Naive thymus-derived CD8-positive, alpha-beta T cell (primary cell): ENCODE results near the gene POU2F1. TPM values are rescaled to one million over a fixed set of nuclear protein-coding genes. Genes with fewer than 3 reads are reported as not detected.
"Not testable (repeated sequence)": the region's sequence is repeated elsewhere in the genome, so short reads cannot be mapped to it uniquely, and the experiment has no call there.

Source experiments
- ATAC-seq, 2 donors: fragments of 150-1000 bp; cut with Tn5 transposase in 1 of 2; sonication (Bioruptor Pico), chemical (Tn5 transposase) in 1 of 2; 1 replicate in 1 of 2; 2 replicates in 1 of 2; pipeline ENCODE4 v1.10.0; 2021; ENCODE audit warnings: mild to moderate bottlenecking in 2 of 2, moderate library complexity in 2 of 2
- POLR2A ChIA-PET: fragments of 350-600 bp; sonication (Branson Sonifier 250); formaldehyde crosslinking; loops from one replicate; lab custom pipeline; 2021; ENCODE audit warnings: antibody characterized with exemption; lab: Charles Lee
- DNase-seq, 10 donors: peaks; one replicate each; pipeline versions ENCODE4 v3.0.0 to v3.0.0-alpha.2; 2020 to 2022
- H3K27ac Mint-ChIP-seq, 10 donors: one replicate each; pipeline ENCODE4 v1.8.0; 2020 to 2022; ENCODE audit warnings: mild to moderate bottlenecking in 10 of 10, mixed read lengths in 10 of 10, moderate library complexity in 4 of 10, inconsistent platforms in 1 of 10
- H3K27me3 Mint-ChIP-seq, 5 donors: one replicate each; pipeline ENCODE4 v1.8.0; 2021 to 2022; ENCODE audit warnings: mixed read lengths in 5 of 5
- H3K36me3 Mint-ChIP-seq, 3 donors: one replicate each; pipeline ENCODE4 v1.8.0; 2020 to 2022; ENCODE audit warnings: mixed read lengths in 3 of 3, mild to moderate bottlenecking in 2 of 3, inconsistent platforms in 1 of 3
- H3K4me1 Mint-ChIP-seq, 4 donors: one replicate each; pipeline ENCODE4 v1.8.0; 2021 to 2022; ENCODE audit warnings: mixed read lengths in 4 of 4
- H3K4me3 Mint-ChIP-seq, 10 donors: one replicate each; pipeline ENCODE4 v1.8.0; 2020 to 2022; ENCODE audit warnings: mild to moderate bottlenecking in 10 of 10, mixed read lengths in 10 of 10, moderate library complexity in 6 of 10, inconsistent platforms in 1 of 10
- H3K9me3 Mint-ChIP-seq, 9 donors: one replicate each; pipeline ENCODE4 v1.8.0; 2020 to 2022; ENCODE audit warnings: mixed read lengths in 9 of 9, mild to moderate bottlenecking in 3 of 9, inconsistent platforms in 1 of 9, moderate library complexity in 1 of 9
- polyA plus RNA-seq, 3 donors: library from polyadenylated mRNA; unstranded; fragments of 300-500 nt; fragmentation: Illumina TruSeq; gene quantifications; one replicate each; pipeline ENCODE4 v1.2.3, GENCODE V29; 2021
- total RNA-seq, 8 experiments: library from RNA in 2 of 8; stranded (reverse) in 2 of 8; gene quantifications; one replicate each; pipeline ENCODE4 v1.2.3 and lab custom pipeline; 2021 to 2026

Gene POU2F1
- total and polyA plus RNA-seq, 5 experiments from 2014 or later, result 5.0 to 22.9 (median 9.8) TPM

GRCh38 chr1:167223144-167224103, 2.7 kb downstream of the POU2F1 start:
- DNase-seq (no peak), ATAC-seq (no peak)
- Mint-ChIP-seq H3K27me3 (peaks cover 0 to 3% (median 0%) of the 10 kb centered on the region in 5 donors), H3K4me3 (peak overlapping the region in 9 of 10 donors; percentile 94 to 100 (median 97)), H3K36me3 (peaks cover 0 to 5% (median 0%) of the 10 kb centered on the region in 3 donors), H3K4me1 (peaks cover 23 to 63% (median 50%) of the 10 kb centered on the region in 4 donors), H3K27ac (peak overlapping the region; percentile 94 to 100 (median 97)), H3K9me3 (no peaks in the 10 kb centered on the region)
- POLR2A ChIA-PET, result interaction anchor here (1.1 to 4.1 kb wide), 4 partner anchors 9 to 491 kb away, joined by 3 to 30 read pairs (median 4); partner anchors contain the start of gene CD247

- DNase-seq, H3K9me3 Mint-ChIP-seq, ATAC-seq, H3K36me3 Mint-ChIP-seq, H3K27me3 Mint-ChIP-seq: not testable (repeated sequence)
- H3K4me1 Mint-ChIP-seq, result peaks cover 19 to 64% (median 55%) of the 10 kb centered on the region in 4 donors
- peak overlapping the region in 2 of 10 donors; percentile 11 to 53 for H3K27ac Mint-ChIP-seq
- POLR2A ChIA-PET, result interaction anchor here (0.7 kb wide), 1 partner anchor 77 kb away, joined by 3 read pairs; no protein-coding TSS in a partner anchor
- H3K4me3 Mint-ChIP-seq, result peak overlapping the region in 2 of 10 donors; percentile 11 to 29
These were observed 4.1 kb downstream of the POU2F1 start for GRCh38 chr1:167224734-167225235.

- DNase-seq (no peak), ATAC-seq (no peak)
- Mint-ChIP-seq H3K27me3 (no peaks in the 10 kb centered on the region), H3K4me3 (no peak overlapping the region), H3K36me3 (peaks cover 0 to 5% (median 0%) of the 10 kb centered on the region in 3 donors), H3K4me1 (peaks cover 22 to 70% (median 60%) of the 10 kb centered on the region in 4 donors), H3K9me3 (no peaks in the 10 kb centered on the region), H3K27ac (no peak overlapping the region)
- POLR2A ChIA-PET, result no interaction called here
These were observed 5.2 kb downstream of the POU2F1 start for GRCh38 chr1:167225920-167226319.

GRCh38 chr1:167227934-167228378, 7.3 kb downstream of the POU2F1 start:
- Mint-ChIP-seq H3K27ac (no peak overlapping the region), H3K4me1 (peaks cover 20 to 65% (median 50%) of the 10 kb centered on the region in 4 donors), H3K36me3 (no peaks in the 10 kb centered on the region), H3K4me3 (no peak overlapping the region), H3K27me3 (no peaks in the 10 kb centered on the region), H3K9me3 (no peaks in the 10 kb centered on the region)
- DNase-seq (no peak), ATAC-seq (no peak)
- POLR2A ChIA-PET, result no interaction called here

- no peak for DNase-seq
- no peaks in the 10 kb centered on the region for H3K9me3 Mint-ChIP-seq
- no peaks in the 10 kb centered on the region for H3K36me3 Mint-ChIP-seq
- POLR2A ChIA-PET, result no interaction called here
- H3K27me3 Mint-ChIP-seq, result no peaks in the 10 kb centered on the region
- H3K4me1 Mint-ChIP-seq, result peaks cover 14 to 68% (median 48%) of the 10 kb centered on the region in 4 donors
- ATAC-seq, result no peak
- no peak overlapping the region for H3K4me3 Mint-ChIP-seq
- H3K27ac Mint-ChIP-seq, result no peak overlapping the region
These were observed 9.2 kb downstream of the POU2F1 start for GRCh38 chr1:167229719-167230385.

- Mint-ChIP-seq H3K27me3 (no peaks in the 10 kb centered on the region), H3K36me3 (no peaks in the 10 kb centered on the region), H3K27ac (no peak overlapping the region), H3K4me3 (no peak overlapping the region), H3K4me1 (peaks cover 15 to 69% (median 49%) of the 10 kb centered on the region in 4 donors), H3K9me3 (no peaks in the 10 kb centered on the region)
- POLR2A ChIA-PET, result no interaction called here
- ATAC-seq (no peak), DNase-seq (no peak)
These were observed 9.8 kb downstream of the POU2F1 start for GRCh38 chr1:167230437-167230836.

- peaks cover 19 to 66% (median 48%) of the 10 kb centered on the region in 4 donors for H3K4me1 Mint-ChIP-seq
- H3K27me3 Mint-ChIP-seq, result no peaks in the 10 kb centered on the region
- no peaks in the 10 kb centered on the region for H3K36me3 Mint-ChIP-seq
- ATAC-seq (no peak), DNase-seq (no peak)
- POLR2A ChIA-PET, result interaction anchor here (1.6 kb wide), 1 partner anchor 11 kb away, joined by 3 read pairs; no protein-coding TSS in a partner anchor
- no peaks in the 10 kb centered on the region for H3K9me3 Mint-ChIP-seq
- H3K27ac Mint-ChIP-seq, result no peak overlapping the region
- no peak overlapping the region for H3K4me3 Mint-ChIP-seq
These were observed 11.3 kb downstream of the POU2F1 start for GRCh38 chr1:167231873-167232450.

- Mint-ChIP-seq H3K27me3 (no peaks in the 10 kb centered on the region), H3K4me3 (no peak overlapping the region), H3K4me1 (peaks cover 22 to 67% (median 50%) of the 10 kb centered on the region in 4 donors), H3K9me3 (no peaks in the 10 kb centered on the region), H3K36me3 (no peaks in the 10 kb centered on the region), H3K27ac (no peak overlapping the region)
- POLR2A ChIA-PET, result interaction anchor here (0.6 to 1.6 kb wide), 4 partner anchors 10 to 218 kb away, joined by 3 to 6 read pairs (median 3); partner anchors contain the start of gene POU2F1
- DNase-seq (no peak), ATAC-seq (no peak)
These were observed 12.1 kb downstream of the POU2F1 start for GRCh38 chr1:167232801-167233200.

GRCh38 chr1:167233373-167233772, 12.7 kb downstream of the POU2F1 start:
- H3K9me3 Mint-ChIP-seq, result no peaks in the 10 kb centered on the region
- POLR2A ChIA-PET, result interaction anchor here (0.6 to 1.3 kb wide), 3 partner anchors 11 to 218 kb away, joined by 3 to 6 read pairs (median 3); partner anchors contain the start of gene POU2F1
- H3K27me3 Mint-ChIP-seq, result no peaks in the 10 kb centered on the region
- ATAC-seq (no peak), DNase-seq (no peak)
- H3K27ac Mint-ChIP-seq, result no peak overlapping the region
- H3K4me1 Mint-ChIP-seq, result peaks cover 21 to 62% (median 46%) of the 10 kb centered on the region in 4 donors
- H3K36me3 Mint-ChIP-seq, result no peaks in the 10 kb centered on the region
- H3K4me3 Mint-ChIP-seq, result no peak overlapping the region

GRCh38 chr1:167237000-167237399, 16.3 kb downstream of the POU2F1 start:
- Mint-ChIP-seq H3K4me1 (peaks cover 18 to 46% (median 35%) of the 10 kb centered on the region in 4 donors), H3K36me3 (no peaks in the 10 kb centered on the region), H3K4me3 (no peak overlapping the region), H3K27me3 (no peaks in the 10 kb centered on the region), H3K27ac (no peak overlapping the region), H3K9me3 (no peaks in the 10 kb centered on the region)
- POLR2A ChIA-PET, result no interaction called here
- ATAC-seq (no peak), DNase-seq (no peak)

- ATAC-seq (no peak), DNase-seq (no peak)
- peak overlapping the region in 1 of 10 donors; percentile 66 for H3K27ac Mint-ChIP-seq
- peaks cover 0 to under 1% (median 0%) of the 10 kb centered on the region in 9 donors for H3K9me3 Mint-ChIP-seq
- H3K36me3 Mint-ChIP-seq, result peaks cover under 1 to 3% (median 3%) of the 10 kb centered on the region in 3 donors
- no peak overlapping the region for H3K4me3 Mint-ChIP-seq
- no peaks in the 10 kb centered on the region for H3K27me3 Mint-ChIP-seq
- peaks cover 21 to 56% (median 30%) of the 10 kb centered on the region in 4 donors for H3K4me1 Mint-ChIP-seq
- POLR2A ChIA-PET, result no interaction called here
These were observed 18.0 kb downstream of the POU2F1 start for GRCh38 chr1:167238713-167239112.

- Mint-ChIP-seq H3K9me3 (peaks cover 0 to 6% (median 0%) of the 10 kb centered on the region in 9 donors), H3K27ac (no peak overlapping the region), H3K27me3 (no peaks in the 10 kb centered on the region), H3K36me3 (peaks cover 5 to 8% (median 7%) of the 10 kb centered on the region in 3 donors), H3K4me3 (no peak overlapping the region), H3K4me1 (peaks cover 22 to 50% (median 25%) of the 10 kb centered on the region in 4 donors)
- POLR2A ChIA-PET, result no interaction called here
- DNase-seq, result no peak
- no peak for ATAC-seq
These were observed 18.6 kb downstream of the POU2F1 start for GRCh38 chr1:167239257-167239656.
